ENCODE data around the gene GFER. TPM values are rescaled to one million over a fixed set of nuclear protein-coding genes. Genes with fewer than 3 reads are reported as not detected.

GFER gene
- total and polyA plus RNA-seq, 9 of the 15 experiments (the other 6 are each of a cell fraction or from before 2014, with no cell fraction given): 4.3 to 53.7 (median 19.8) TPM

DNA sequence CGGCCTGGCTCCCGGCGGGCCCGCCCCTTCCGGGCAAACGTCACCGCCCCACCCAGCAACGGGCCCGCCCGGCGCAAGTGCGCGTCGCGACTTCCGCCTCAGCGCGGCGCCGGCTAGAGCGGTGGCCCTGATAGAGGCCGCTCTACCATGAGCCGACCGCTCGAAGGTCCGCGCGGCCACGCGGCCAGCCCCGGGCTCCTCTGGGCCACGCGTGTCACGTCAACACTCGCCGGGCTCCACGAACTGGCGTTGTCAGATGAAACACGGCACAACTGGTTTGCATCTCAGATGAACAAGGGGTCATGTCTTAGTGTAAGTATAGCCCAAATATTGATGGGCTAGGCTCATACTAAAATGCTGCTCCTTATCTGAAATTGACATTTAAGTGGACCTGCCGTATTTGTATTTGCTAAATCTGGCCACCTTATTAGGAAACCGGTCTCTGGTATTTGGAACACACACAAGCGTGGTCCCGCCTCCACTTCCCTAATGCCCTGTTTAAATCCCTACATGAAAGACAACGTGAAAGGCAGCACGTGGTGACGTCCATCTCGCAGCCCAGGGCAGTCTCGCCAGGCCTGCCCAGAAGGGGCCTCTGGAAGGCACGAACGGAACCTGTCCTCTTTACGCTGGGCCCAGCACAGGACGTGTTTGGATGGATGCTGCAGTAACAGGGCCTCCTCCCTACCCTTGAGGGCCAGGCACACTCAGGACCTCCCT, 26.0 kb downstream of the GFER start, which contains the start of gene ZNF598 (continued):
- TF ChIP-seq, protein P1, sequence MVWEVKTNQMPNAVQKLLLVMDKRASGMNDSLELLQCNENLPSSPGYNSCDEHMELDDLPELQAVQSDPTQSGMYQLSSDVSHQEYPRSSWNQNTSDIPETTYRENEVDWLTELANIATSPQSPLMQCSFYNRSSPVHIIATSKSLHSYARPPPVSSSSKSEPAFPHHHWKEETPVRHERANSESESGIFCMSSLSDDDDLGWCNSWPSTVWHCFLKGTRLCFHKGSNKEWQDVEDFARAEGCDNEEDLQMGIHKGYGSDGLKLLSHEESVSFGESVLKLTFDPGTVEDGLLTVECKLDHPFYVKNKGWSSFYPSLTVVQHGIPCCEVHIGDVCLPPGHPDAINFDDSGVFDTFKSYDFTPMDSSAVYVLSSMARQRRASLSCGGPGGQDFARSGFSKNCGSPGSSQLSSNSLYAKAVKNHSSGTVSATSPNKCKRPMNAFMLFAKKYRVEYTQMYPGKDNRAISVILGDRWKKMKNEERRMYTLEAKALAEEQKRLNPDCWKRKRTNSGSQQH (CRISPR knock-in tag; IDR thresholded peaks at IDR 0.05): no peak
- TF ChIP-seq NCOA6 (IDR thresholded peaks at IDR 0.05) (no peak), REST (IDR thresholded peaks at IDR 0.05; ENCODE audit: borderline replicate concordance) (no peak), REST (CRISPR knock-in tag; IDR thresholded peaks at IDR 0.05; ENCODE audit: low read depth) (no peak), RBM17 (IDR thresholded peaks at IDR 0.05; ENCODE audit: borderline replicate concordance, low read depth, low read length) (no peak), ZBTB12 (CRISPR knock-in tag; IDR thresholded peaks at IDR 0.05) (peak; percentile 77), ZNF584 (CRISPR knock-in tag; IDR thresholded peaks at IDR 0.05; ENCODE audit: low read depth) (no peak), ATF2 (CRISPR knock-in tag; IDR thresholded peaks at IDR 0.05) (no peak), SOX6 (IDR thresholded peaks at IDR 0.05) (peak; percentile 60), PYGO2 (tag; IDR thresholded peaks at IDR 0.05) (0 out of 2 replicates have a peak, but pooled peaks have one; percentile 7), ZC3H11A (IDR thresholded peaks at IDR 0.05; ENCODE audit: low read depth, low read length) (no peak), ZNF740 (CRISPR knock-in tag; IDR thresholded peaks at IDR 0.05) (no peak), ZNF740 (tag; IDR thresholded peaks at IDR 0.05) (0 out of 4 replicates have a peak, but pooled peaks of 1 of the 2 experiments have one; percentile 37), ZNF124 (CRISPR knock-in tag; IDR thresholded peaks at IDR 0.05) (no peak), ESRRB (CRISPR knock-in tag; IDR thresholded peaks at IDR 0.05; ENCODE audit: borderline replicate concordance) (no peak)
